ENCODE data around the gene ZNF12. TPM values are rescaled to one million over a fixed set of nuclear protein-coding genes. Genes with fewer than 3 reads are reported as not detected.

Gene ZNF12
- polyA plus RNA-seq, 6 donors from 2014 or later = 12.8 to 30.7 (median 22.9) TPM

DNA sequence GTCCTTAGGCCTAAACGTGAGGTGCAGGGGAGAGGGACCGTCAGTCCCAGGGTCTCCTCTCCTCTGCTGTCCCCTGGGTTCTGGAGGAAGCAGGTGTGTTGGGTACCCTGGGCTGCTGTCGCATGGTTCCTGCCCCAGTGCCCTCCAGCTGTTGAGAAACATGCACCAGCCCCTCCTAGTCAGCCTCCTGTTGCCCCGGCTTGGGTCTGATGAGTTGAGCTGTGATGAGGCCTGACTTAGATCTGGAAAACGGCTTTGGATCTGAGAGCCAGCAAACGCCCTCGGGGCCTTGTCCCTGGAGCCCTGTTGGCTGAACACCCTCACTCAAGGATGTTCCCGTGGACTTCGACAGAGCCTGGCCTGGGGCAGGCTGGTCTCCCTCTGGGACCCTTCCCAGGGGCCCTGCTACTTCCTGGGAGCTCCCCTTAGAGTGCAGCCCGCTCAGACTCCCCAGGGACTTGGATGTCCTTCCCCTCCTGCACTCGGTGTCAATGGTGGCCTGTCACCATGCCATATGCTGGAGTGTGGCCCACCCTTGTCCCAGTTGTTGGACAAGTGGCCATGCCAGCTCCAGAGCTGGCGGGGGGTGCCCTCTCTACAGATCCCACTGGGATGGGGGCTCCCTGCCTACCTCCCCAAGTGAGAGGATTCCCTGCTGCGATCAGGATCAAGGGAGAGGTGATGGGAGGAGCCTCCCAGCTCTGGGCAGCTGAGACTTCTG is 57.3 kb downstream of the ZNF12 start:
- Mint-ChIP-seq H3K36me3 (peaks cover 0 to 8% of the 10 kb centered on the region in 2 donors), H3K9me3 (peaks cover 0 to 7% (median 2%) of the 10 kb centered on the region in 7 donors), H3K27me3 (no peaks in the 10 kb centered on the region), H3K4me1 (peaks cover 0 to 12% (median 0%) of the 10 kb centered on the region in 3 donors), H3K4me3 (no peak overlapping the region), H3K27ac (peak overlapping the region in 1 of 6 donors; percentile 18)
- ATAC-seq (ENCODE audit: low read depth in 2 of 2) (no peak), DNase-seq (no peak)

- Mint-ChIP-seq H3K4me1 (peaks cover 0 to 12% (median 0%) of the 10 kb centered on the region in 3 donors), H3K4me3 (no peak overlapping the region), H3K27me3 (no peaks in the 10 kb centered on the region), H3K36me3 (peaks cover 0 to 8% of the 10 kb centered on the region in 2 donors), H3K9me3 (peaks cover 0 to 7% (median 2%) of the 10 kb centered on the region in 7 donors), H3K27ac (peak overlapping the region in 1 of 6 donors; percentile 18)
- ATAC-seq (ENCODE audit: low read depth in 2 of 2) (no peak), DNase-seq (no peak)
Measured at GRCh38 chr7:6648815-6649104, 58.0 kb downstream of the ZNF12 start.

DNA sequence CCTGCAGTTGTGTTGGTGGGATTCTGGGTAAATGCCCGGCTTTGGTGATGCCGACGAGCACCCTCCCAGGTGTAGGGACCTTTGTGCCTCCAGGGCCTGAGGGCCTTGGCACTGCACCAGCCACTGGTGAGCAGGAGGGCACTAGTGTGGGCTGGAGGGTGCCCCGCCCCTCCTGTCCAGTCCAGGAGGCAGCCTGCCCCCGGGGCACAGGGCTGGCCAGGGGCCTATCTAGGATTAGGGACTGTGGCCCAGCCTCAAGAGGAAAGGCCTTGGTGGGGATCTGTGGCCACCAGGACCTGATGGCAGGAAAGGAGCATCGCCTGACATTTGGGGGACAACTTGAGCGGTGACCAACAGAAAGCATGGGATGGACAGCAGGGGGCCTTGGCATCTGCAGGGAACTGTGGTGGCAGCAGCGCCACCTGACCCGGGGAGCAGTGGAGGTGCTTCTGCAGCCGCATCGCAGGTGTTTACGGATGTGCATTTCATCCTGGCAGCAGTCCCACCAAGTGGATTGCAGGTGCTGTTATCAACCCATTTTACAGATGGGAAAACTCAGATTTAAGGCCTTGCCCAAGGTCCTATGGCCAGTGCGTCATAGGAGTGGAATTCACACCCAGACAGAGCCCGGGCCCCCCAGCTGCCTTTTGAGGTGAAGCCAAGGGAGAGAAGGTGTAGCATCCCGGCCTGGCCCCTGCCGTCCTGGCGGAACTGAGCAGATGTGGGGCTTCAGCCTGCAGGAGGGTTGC is 58.5 kb downstream of the ZNF12 start:
- H3K4me3 Mint-ChIP-seq = no peak overlapping the region
- H3K9me3 Mint-ChIP-seq = peaks cover 0 to 7% (median 2%) of the 10 kb centered on the region in 7 donors
- peaks cover 0 to 12% (median 0%) of the 10 kb centered on the region in 3 donors for H3K4me1 Mint-ChIP-seq
- H3K27ac Mint-ChIP-seq = no peak overlapping the region
- ATAC-seq (ENCODE audit: low read depth in 2 of 2) = no peak
- no peak for DNase-seq
- no peaks in the 10 kb centered on the region for H3K27me3 Mint-ChIP-seq
- H3K36me3 Mint-ChIP-seq = peaks cover 0 to 8% of the 10 kb centered on the region in 2 donors

DNA sequence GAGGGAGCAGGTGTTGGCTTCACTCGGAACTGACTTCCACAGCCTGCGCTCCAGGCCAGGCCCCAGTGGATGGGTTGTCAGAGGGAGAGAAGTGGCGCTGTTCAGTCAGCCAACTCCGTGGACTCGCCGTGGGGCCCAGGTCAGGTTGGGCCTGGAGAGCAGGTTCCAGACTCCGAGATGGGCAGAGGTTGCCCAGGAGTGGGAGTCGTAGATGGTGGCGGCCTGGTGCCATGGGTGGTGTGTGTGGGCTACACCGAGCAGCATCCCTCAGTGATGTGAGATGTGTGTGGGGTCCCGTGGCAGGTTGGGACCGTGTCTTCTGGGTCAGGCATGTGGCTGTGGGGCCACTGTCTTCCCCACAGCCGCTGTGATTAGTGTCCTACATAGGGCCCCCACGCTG is 59.2 kb downstream of the ZNF12 start:
- Mint-ChIP-seq H3K4me1 (peaks cover 0 to 12% (median 0%) of the 10 kb centered on the region in 3 donors), H3K36me3 (peaks cover 0 to 8% of the 10 kb centered on the region in 2 donors), H3K27ac (no peak overlapping the region), H3K27me3 (no peaks in the 10 kb centered on the region), H3K9me3 (peaks cover 0 to 7% (median 2%) of the 10 kb centered on the region in 7 donors), H3K4me3 (no peak overlapping the region)
- no peak for ATAC-seq (ENCODE audit: low read depth in 2 of 2)
- no peak for DNase-seq

GRCh38 chr7:6647080-6647479 is 59.7 kb downstream of the ZNF12 start:
- H3K36me3 Mint-ChIP-seq = peaks cover 0 to 13% of the 10 kb centered on the region in 2 donors
- no peak overlapping the region for H3K27ac Mint-ChIP-seq
- no peaks in the 10 kb centered on the region for H3K27me3 Mint-ChIP-seq
- ATAC-seq (ENCODE audit: low read depth in 2 of 2) (no peak), DNase-seq (no peak)
- H3K4me1 Mint-ChIP-seq = peaks cover 0 to 12% (median 0%) of the 10 kb centered on the region in 3 donors
- H3K4me3 Mint-ChIP-seq = no peak overlapping the region
- H3K9me3 Mint-ChIP-seq = peaks cover 0 to 6% (median 2%) of the 10 kb centered on the region in 7 donors

DNA sequence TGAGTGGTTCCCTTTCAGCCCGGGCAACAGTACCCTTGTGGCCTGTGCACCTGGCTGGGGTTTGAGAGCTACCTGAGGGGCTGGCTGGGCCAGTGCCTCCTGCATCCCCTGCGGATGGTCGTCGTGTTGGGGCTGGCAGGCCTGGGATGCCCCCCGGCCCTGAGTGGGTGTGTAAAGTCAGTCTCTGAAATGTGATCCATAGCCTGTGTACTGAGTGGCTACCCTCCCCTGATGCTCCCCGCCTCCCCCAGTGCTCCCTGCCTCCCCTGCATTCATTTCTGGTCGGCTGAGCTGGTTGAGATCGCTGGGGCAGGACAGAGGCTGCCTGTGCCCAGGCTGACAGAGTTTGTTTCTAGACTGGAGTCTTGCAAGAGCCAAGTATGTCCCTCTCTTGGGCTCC is 60.3 kb downstream of the ZNF12 start:
- Mint-ChIP-seq H3K4me3 (no peak overlapping the region), H3K27me3 (no peaks in the 10 kb centered on the region), H3K36me3 (peaks cover 0 to 19% of the 10 kb centered on the region in 2 donors)

GRCh38 chr7:6644728-6645127 is 62.0 kb downstream of the ZNF12 start:
- no peaks in the 10 kb centered on the region for H3K27me3 Mint-ChIP-seq
- no peak overlapping the region for H3K4me3 Mint-ChIP-seq
- ATAC-seq (ENCODE audit: low read depth in 2 of 2) (no peak), DNase-seq (no peak)
- H3K4me1 Mint-ChIP-seq = peaks cover 6 to 19% (median 11%) of the 10 kb centered on the region in 3 donors
- H3K27ac Mint-ChIP-seq = no peak overlapping the region
- H3K36me3 Mint-ChIP-seq = peaks cover 0 to 17% of the 10 kb centered on the region in 2 donors
- H3K9me3 Mint-ChIP-seq = no peaks in the 10 kb centered on the region

More for the DNA sequence above, 60.3 kb downstream of the ZNF12 start:
- Mint-ChIP-seq H3K27ac (peak overlapping the region in 1 of 6 donors; percentile 62), H3K9me3 (peaks cover 0 to 6% (median 2%) of the 10 kb centered on the region in 7 donors), H3K4me1 (peaks cover 0 to 12% (median 6%) of the 10 kb centered on the region in 3 donors)
- DNase-seq (no peak), ATAC-seq (ENCODE audit: low read depth in 2 of 2) (no peak)

GRCh38 chr7:6643915-6644625 is 62.7 kb downstream of the ZNF12 start:
- Mint-ChIP-seq H3K4me3 (no peak overlapping the region), H3K27ac (no peak overlapping the region), H3K27me3 (no peaks in the 10 kb centered on the region), H3K9me3 (no peaks in the 10 kb centered on the region), H3K4me1 (peaks cover 11 to 25% (median 18%) of the 10 kb centered on the region in 3 donors), H3K36me3 (peaks cover 0 to 24% of the 10 kb centered on the region in 2 donors)
- DNase-seq = no peak
- ATAC-seq (ENCODE audit: low read depth in 2 of 2) = no peak

DNA sequence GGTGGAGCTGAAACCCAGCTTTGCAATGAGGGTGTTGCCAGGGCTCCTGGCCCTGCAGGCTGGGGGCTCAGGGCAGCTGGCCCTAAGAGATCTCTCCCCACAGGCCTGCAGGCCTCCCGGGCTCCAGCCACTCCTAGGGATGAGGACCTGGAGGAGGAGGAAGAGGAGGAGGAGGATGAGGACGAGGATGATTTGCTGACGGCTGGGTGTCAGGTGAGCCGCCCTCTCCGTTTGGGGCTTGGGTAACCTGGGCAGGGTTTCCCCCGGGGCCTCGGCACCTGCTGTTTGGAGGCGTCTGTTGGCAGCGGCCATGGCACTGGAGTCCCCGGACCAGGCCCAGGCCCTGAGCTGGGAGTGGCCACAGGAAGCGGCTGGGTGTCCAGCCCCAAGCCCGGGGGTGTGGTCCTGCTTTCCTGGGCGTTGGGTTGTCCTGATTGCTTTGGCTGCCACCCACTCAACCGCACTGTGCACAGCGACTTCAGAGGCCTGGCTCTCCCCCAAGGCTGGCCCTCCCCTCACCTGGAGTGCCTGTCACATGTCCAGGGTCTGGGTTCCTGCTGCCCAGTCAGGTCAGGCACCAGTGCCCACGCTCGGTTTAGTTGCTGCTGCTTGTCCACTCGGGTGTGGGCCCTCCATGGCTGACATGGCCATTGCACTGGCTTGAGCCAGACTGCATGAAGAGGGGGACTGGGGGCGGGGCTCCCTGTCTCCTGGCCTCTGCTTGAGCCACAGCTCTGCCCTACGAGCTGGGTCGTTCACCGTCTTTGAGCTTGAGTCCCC is 63.7 kb downstream of the ZNF12 start:
- Mint-ChIP-seq H3K36me3 (peaks cover 0 to 24% of the 10 kb centered on the region in 2 donors), H3K27me3 (no peaks in the 10 kb centered on the region), H3K4me3 (no peak overlapping the region), H3K9me3 (no peaks in the 10 kb centered on the region), H3K27ac (no peak overlapping the region), H3K4me1 (peaks cover 17 to 35% (median 28%) of the 10 kb centered on the region in 3 donors)
- ATAC-seq (ENCODE audit: low read depth in 2 of 2) (no peak), DNase-seq (no peak)

- ATAC-seq (ENCODE audit: low read depth in 2 of 2) (no peak), DNase-seq (no peak)
- Mint-ChIP-seq H3K36me3 (peaks cover 0 to 24% of the 10 kb centered on the region in 2 donors), H3K9me3 (no peaks in the 10 kb centered on the region), H3K27ac (peak overlapping the region in 3 of 6 donors; percentile 44 to 70 (median 51)), H3K27me3 (no peaks in the 10 kb centered on the region), H3K4me3 (peak overlapping the region in 1 of 8 donors; percentile 62), H3K4me1 (peaks cover 21 to 40% (median 31%) of the 10 kb centered on the region in 3 donors)
Measured at GRCh38 chr7:6642239-6642839, 64.4 kb downstream of the ZNF12 start.

DNA sequence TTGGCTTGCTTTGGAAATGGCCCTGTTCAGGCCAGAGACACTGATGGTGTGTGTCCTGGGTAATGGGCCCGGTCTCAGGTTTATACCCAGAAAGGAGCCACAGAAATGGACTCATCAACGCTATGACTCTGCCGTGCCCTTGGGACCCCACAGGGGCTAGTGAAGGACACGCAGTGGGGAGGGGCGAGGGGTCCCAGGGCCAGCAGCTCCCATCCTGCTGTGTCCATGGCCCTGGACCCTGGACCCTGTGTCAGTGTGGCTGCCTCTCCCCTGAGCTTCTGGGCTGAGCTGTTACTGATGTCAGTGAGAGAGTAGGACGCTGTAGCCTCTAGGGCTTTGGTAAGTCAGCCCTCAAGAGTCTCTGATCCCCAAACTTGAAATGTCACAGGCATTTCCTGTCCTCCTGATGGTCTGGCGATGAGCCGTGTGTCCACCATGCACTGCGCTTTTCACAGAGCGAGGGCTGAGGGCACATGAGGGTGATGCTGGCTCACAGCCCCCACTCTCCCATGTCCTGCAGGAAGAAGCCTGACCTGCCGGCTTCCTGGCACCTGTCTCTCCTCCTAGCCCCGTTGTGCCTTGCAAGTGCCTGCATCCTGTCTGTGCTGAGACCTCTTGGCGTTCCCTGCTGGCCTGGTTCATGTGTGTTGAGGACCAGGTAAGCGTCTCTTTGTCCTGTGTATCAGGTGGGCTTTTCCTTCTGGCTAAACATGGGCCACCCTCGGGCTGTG is 65.3 kb downstream of the ZNF12 start:
- no peak for ATAC-seq (ENCODE audit: low read depth in 2 of 2)

DNA sequence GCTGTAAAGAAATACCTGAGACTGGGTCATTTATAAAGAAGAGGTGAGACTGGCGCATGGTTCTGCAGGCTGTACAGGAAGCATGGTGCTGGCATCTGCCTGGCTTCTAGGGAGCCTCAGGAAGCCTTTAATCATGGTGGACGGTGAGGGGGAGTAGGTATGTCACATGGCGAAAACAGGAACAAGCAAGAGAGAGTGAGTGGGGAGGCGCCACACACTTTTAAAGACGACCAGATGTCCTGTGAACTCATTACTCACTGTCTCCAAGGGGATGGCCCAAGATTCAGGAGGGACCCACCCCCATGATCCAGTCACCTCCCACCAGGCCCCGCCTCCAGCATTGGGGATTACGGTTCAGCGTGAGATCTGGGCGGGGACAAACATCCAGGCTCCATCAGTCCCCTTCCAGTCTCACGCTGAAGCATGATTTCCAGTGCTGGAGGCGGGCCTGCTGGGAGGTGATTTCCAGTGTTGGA is 66.5 kb downstream of the ZNF12 start:
- peaks cover 26 to 45% (median 32%) of the 10 kb centered on the region in 3 donors for H3K4me1 Mint-ChIP-seq
- H3K4me3 Mint-ChIP-seq = peak overlapping the region in 1 of 8 donors; percentile 79
- no peak for ATAC-seq (ENCODE audit: low read depth in 2 of 2)
- DNase-seq = no peak
- H3K36me3 Mint-ChIP-seq = peaks cover 0 to 24% of the 10 kb centered on the region in 2 donors
- H3K9me3 Mint-ChIP-seq = no peaks in the 10 kb centered on the region
- no peaks in the 10 kb centered on the region for H3K27me3 Mint-ChIP-seq
- H3K27ac Mint-ChIP-seq = peak overlapping the region in 5 of 6 donors; percentile 10 to 92 (median 77)

More for the DNA sequence above, 65.3 kb downstream of the ZNF12 start:
- Mint-ChIP-seq H3K27me3 (no peaks in the 10 kb centered on the region), H3K4me3 (peak overlapping the region in 1 of 8 donors; percentile 62), H3K4me1 (peaks cover 22 to 35% (median 33%) of the 10 kb centered on the region in 3 donors), H3K36me3 (peaks cover 0 to 24% of the 10 kb centered on the region in 2 donors), H3K9me3 (no peaks in the 10 kb centered on the region), H3K27ac (peak overlapping the region in 3 of 6 donors; percentile 70 to 90 (median 89))
- DNase-seq = no peak

Measured in naive B cell (primary cell).